Epidermal melanocyte (primary cell): Measurements from ENCODE around the gene TBC1D3L.
"Not testable (repeated sequence)": the region's sequence is repeated elsewhere in the genome, so short reads cannot be mapped to it uniquely, and the experiment has no call there.

Source experiments
- DNase-seq: peaks from one replicate; pipeline ENCODE4 v3.0.0; 2011; ENCODE audit warnings: low spot score; ENCODE audit not compliant: insufficient read length

Gene TBC1D3L

DNA sequence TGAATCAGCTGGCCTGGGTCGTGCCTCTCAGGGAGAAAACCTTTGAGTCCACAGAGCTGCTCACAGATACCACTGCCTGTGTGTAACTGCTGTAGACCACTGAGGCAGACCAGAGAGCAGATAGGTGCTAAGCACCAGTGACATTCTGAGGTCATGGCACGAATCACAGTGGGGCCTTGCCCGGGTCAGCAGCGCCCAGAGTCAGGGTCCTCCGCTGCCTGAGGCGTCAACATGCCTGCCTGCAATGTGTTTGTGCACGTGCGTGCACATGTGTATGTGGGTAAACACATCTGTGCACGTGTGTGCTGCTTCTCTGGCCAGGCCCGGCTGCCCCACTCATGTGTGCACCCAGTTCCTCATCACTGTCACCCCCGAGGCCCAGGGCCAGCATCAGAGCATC lies at the start of gene TBC1D3L:
Gene TBC1D3L (minus strand): TSS at position 101 of the 400 bp plus-strand sequence. CDS start 1,540 bp downstream, outside the sequence.
- DNase-seq: not testable (repeated sequence)

DNA sequence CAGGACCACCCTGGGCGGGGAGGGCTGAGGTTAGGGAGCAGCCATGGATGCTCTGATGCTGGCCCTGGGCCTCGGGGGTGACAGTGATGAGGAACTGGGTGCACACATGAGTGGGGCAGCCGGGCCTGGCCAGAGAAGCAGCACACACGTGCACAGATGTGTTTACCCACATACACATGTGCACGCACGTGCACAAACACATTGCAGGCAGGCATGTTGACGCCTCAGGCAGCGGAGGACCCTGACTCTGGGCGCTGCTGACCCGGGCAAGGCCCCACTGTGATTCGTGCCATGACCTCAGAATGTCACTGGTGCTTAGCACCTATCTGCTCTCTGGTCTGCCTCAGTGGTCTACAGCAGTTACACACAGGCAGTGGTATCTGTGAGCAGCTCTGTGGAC lies 14.8 kb upstream of the TBC1D3L start, which contains the start of gene TBC1D3D:
Gene TBC1D3D (plus strand): TSS at position 301 of the 400 bp plus-strand sequence. CDS start 1,585 bp downstream, outside the sequence.
- not testable (repeated sequence) for DNase-seq
